HFF-Myc (cell line): ENCODE data around the gene TBXA2R.
"Not testable (repeated sequence)": the region's sequence is repeated elsewhere in the genome, so short reads cannot be mapped to it uniquely, and the experiment has no call there.

Source experiments
- DNase-seq: peaks from one replicate; pipeline ENCODE4 v3.0.0-alpha.2; 2011; ENCODE audit warnings: low read depth; ENCODE audit errors: extremely low read depth
- H3K4me3 ChIP-seq: replicated peaks from 2 replicates; pipeline ENCODE4 v1.5.1; 2011; ENCODE audit warnings: low read depth, mild to moderate bottlenecking, control low read depth, low read length
- TF ChIP-seq, protein P1 (sequence below): IDR thresholded peaks from 2 replicates; pipeline ENCODE4 v1.5.1; 2012; ENCODE audit warnings: mild to moderate bottlenecking, low read depth, low read length, control low read depth; ENCODE audit errors: missing control alignments

Gene TBXA2R

DNA sequence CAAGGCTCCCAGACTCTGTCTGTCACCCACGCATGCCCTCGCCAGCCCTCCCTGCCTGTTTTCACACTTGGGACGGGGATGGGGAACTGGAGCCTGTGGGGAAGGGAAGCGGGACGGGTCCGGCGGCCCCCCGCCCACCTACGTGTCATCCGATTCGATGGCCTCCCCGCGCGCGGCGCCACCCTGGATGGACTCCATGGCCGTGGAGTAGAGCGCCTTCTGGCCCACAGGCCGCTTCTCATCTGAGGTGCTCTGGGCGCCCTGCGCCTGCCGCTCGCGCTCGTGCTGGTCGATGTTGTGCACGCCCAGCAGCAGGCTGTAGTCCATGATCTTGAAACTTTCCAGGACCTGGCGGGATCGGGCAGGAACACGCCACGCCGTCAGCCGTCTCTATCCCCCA, 45.0 kb upstream of the TBXA2R start:
- DNase-seq, result no peak
- TF ChIP-seq, protein P1, sequence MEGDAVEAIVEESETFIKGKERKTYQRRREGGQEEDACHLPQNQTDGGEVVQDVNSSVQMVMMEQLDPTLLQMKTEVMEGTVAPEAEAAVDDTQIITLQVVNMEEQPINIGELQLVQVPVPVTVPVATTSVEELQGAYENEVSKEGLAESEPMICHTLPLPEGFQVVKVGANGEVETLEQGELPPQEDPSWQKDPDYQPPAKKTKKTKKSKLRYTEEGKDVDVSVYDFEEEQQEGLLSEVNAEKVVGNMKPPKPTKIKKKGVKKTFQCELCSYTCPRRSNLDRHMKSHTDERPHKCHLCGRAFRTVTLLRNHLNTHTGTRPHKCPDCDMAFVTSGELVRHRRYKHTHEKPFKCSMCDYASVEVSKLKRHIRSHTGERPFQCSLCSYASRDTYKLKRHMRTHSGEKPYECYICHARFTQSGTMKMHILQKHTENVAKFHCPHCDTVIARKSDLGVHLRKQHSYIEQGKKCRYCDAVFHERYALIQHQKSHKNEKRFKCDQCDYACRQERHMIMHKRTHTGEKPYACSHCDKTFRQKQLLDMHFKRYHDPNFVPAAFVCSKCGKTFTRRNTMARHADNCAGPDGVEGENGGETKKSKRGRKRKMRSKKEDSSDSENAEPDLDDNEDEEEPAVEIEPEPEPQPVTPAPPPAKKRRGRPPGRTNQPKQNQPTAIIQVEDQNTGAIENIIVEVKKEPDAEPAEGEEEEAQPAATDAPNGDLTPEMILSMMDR, result no peak
- H3K4me3 ChIP-seq, result no peak overlapping the region

DNA sequence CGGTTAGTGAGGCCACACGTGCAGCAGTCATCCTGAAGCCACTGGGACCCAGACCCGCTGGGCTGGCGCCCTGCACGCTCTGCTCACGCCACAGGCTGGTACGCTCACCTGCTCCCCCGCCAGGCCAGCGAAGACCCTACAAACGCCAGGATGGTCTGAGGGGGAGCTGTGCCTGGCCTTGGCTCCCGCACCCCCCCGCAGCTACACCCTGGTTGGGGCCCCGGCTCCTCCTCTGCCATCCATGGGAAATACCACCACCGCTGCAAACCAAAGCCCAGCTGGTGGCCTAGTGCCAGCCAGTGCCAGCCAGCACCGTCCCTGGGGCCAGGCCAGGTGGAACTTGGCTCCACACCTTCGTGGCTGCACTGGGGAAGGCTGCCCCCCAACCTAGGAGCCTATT, 43.2 kb upstream of the TBXA2R start:
- TF ChIP-seq, protein P1, result no peak
- DNase-seq, result no peak
- H3K4me3 ChIP-seq, result no peak overlapping the region

DNA sequence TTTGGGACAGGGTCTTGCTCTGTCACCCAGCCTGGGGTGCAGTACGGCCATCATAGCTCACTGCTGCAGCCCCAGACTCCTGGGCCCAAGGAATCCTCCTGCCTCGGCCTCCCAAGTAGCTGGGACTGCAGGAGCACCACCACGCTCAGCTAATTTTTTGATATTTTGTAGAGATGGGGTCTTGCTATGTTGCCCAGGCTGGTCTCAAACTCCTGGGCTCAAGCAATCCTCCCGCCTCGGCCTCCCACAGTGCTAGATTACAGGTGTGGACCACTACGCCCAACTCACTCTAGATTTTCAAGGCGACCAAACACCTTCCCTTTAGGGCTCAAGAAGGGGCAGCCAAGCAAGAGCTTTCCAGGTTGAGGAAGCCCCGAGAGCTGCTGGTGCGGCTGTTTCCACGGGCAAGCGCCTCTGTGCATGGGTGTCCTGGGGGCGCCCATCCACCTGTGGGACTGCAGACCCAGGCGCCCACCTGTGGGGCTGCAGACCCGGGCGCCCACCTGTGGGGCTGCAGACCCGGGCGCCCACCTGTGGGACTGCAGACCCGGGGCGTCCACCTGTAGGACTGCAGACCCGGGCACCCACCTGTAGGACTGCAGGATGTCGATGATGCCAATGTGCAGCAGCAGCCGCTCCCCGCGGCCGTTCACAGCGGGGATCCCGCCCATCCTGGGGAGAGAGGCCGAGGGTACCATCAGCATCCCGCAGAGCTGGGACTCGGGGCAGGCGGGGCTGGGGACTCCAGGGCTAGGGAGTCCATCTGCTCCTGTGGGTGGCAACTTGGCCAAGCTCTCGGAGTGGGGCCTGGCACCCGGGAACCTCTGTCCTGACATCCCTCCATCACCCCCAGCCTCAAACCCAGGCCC, 41.6 kb upstream of the TBXA2R start:
- H3K4me3 ChIP-seq, result no peak overlapping the region
- TF ChIP-seq, protein P1, result no peak
- no peak for DNase-seq

DNA sequence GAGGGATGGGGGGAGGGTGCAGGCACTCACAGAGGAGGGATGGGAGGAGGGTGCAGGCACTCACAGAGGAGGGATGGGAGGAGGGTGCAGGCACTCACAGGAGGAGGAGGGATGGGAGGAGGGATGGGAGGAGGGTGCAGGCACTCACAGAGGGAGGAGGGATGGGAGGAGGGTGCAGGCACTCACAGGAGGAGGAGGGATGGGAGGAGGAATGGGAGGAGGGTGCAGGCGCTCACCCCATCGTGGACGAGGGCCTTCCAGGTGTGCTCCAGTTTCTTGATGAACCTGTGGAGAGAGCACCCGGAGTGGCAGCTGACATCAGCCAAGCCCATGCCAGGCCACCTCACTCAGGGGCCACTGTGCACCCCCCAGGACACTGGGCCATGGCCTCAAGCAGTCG, 40.4 kb upstream of the TBXA2R start:
- DNase-seq, H3K4me3 ChIP-seq: not testable (repeated sequence)

DNA sequence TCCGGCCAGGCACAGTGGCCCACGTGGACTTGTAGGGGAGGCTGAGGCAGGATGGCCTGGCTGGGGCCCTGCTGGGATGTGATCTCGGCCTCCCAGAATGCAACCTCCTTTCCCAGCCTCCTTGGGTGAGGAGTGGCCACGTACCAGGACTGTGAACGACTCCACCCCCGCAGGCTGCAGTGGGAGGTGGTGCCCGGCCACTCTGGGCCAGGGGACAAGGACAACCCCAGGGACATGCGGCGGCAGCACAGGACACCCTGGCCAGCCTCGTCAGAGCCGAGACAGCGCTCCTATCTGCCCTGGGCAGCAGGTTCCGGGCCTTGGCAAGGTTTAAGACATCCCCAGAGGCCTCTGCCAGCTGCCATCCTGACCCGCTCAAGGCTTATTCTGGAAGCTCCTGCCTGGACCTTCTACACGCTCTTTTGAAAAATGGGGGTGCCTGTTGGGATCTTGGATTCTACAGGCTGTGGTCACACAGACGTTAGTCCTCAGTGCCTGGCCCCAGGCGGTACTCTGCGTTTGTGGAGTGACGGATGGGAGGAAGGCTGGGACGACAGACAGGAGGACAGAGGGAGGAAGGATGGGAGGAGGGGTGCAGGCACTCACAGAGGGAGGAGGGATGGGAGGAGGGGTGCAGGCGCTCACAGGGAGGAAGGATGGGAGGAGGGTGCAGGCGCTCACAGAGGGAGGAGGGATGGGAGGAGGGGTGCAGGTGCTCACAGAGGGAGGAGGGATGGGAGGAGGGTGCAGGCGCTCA, 39.8 kb upstream of the TBXA2R start:
- TF ChIP-seq, protein P1, result no peak
- H3K4me3 ChIP-seq, result no peak overlapping the region
- DNase-seq, result no peak

DNA sequence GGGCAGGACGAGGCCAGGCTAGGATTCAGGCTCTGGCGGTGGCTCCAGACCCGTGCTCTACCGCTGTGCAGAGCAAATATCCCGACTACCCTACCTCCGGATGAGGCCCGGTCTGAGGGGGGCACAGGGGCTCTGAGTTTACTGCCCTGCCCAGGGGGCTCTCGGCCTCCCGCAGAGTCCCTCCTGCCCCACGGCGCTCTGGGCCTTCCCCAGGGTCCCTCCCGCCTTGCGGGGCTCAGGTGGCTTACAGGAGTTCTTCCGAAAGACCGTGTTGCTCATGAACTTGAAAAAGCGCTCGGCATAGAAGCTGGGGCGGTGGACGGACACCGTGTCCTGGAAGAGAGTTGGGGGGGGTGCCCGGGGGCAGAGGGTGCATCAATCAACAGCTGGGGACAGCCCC, 39.1 kb upstream of the TBXA2R start:
- TF ChIP-seq, protein P1, result no peak
- no peak overlapping the region for H3K4me3 ChIP-seq
- DNase-seq, result no peak

DNA sequence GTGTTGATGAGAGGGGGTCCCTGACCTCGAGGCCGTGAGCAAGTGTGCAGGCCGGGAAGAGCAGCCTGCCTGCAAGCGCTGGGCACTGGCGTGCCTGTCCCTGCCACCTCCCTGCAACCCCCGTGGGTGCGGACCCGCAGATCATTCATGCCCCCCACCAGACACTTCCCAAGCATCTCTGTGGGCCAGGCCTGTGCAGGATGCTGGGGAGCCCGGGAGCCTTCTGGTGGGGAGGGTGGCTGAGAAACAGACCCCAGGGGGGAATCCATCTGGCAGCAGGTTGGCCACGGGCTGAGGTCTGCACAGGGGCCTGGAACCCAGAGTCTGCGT, 38.4 kb upstream of the TBXA2R start:
- TF ChIP-seq, protein P1, result no peak
- no peak overlapping the region for H3K4me3 ChIP-seq
- DNase-seq, result no peak
